ENCODE results near the gene SRRM1.
"Not testable (repeated sequence)": the region's sequence is repeated elsewhere in the genome, so short reads cannot be mapped to it uniquely, and the experiment has no call there.

The SRRM1 gene

GRCh38 chr1:24713176-24713575, 70.1 kb downstream of the SRRM1 start:
- H3K27ac ChIP-seq: no peak overlapping the region

GRCh38 chr1:24713736-24714135, 70.6 kb downstream of the SRRM1 start:
- H3K27ac ChIP-seq: no peak overlapping the region
- TF ChIP-seq CTCF (conservative IDR thresholded peaks at IDR 0.05): no peak
- TF ChIP-seq ZFX (IDR thresholded peaks at IDR 0.05): no peak

More at GRCh38 chr1:24713176-24713575, 70.1 kb downstream of the SRRM1 start:
- TF ChIP-seq CTCF (conservative IDR thresholded peaks at IDR 0.05) (no peak), ZFX (IDR thresholded peaks at IDR 0.05) (no peak)

GRCh38 chr1:24714859-24715520, 71.9 kb downstream of the SRRM1 start:
- no peak overlapping the region for H3K27ac ChIP-seq
- TF ChIP-seq ZFX (IDR thresholded peaks at IDR 0.05): no peak
- no peak for TF ChIP-seq CTCF (conservative IDR thresholded peaks at IDR 0.05)

GRCh38 chr1:24715658-24716057, 72.6 kb downstream of the SRRM1 start:
- TF ChIP-seq ZFX (IDR thresholded peaks at IDR 0.05) (no peak), CTCF (conservative IDR thresholded peaks at IDR 0.05) (no peak)
- no peak overlapping the region for H3K27ac ChIP-seq

GRCh38 chr1:24717887-24718650, 75.0 kb downstream of the SRRM1 start:
- TF ChIP-seq ZFX (IDR thresholded peaks at IDR 0.05) (no peak), CTCF (conservative IDR thresholded peaks at IDR 0.05) (no peak)
- no peak overlapping the region for H3K27ac ChIP-seq

GRCh38 chr1:24720152-24720551, 77.0 kb downstream of the SRRM1 start:
- no peak overlapping the region for H3K27ac ChIP-seq
- TF ChIP-seq ZFX (IDR thresholded peaks at IDR 0.05): no peak
- TF ChIP-seq CTCF (conservative IDR thresholded peaks at IDR 0.05): no peak

- no peak overlapping the region for H3K27ac ChIP-seq
- TF ChIP-seq ZFX (IDR thresholded peaks at IDR 0.05): no peak
- no peak for TF ChIP-seq CTCF (conservative IDR thresholded peaks at IDR 0.05)
Measured at GRCh38 chr1:24721533-24721932, 78.4 kb downstream of the SRRM1 start.

GRCh38 chr1:24722073-24723035, 79.3 kb downstream of the SRRM1 start:
- not testable (repeated sequence) for H3K27ac ChIP-seq

Measured in C4-2B (cell line).